Adrenal gland (tissue), 12 donors: ENCODE measurements around the gene PTPRN2. TPM values are rescaled to one million over a fixed set of nuclear protein-coding genes. Genes with fewer than 3 reads are reported as not detected.

Experiments used
- DNase-seq, 7 donors: peaks; one replicate each; pipeline ENCODE4 v3.0.0-alpha.2; 2019 to 2020
- H3K27ac ChIP-seq, 5 donors: fragments of 200-600 bp; sonication (generic) in 4 of 5; 1 replicate in 3 of 5; 2 replicates in 2 of 5; pipeline versions ENCODE4 v1.5.1 to v1.8.0; 2016 to 2020; ENCODE audit warnings: mild to moderate bottlenecking in 1 of 5
- H3K27me3 ChIP-seq: fragments of 200-600 bp; 2 replicates; pipeline ENCODE4 v1.8.0; 2021
- H3K36me3 ChIP-seq, 2 donors: fragments of 200-600 bp; replicated peaks in 1 of 2; 1 replicate in 1 of 2; 2 replicates in 1 of 2; pipeline versions ENCODE4 v1.5.1 to v1.8.0; 2018 to 2022
- H3K4me1 ChIP-seq, 2 donors: fragments of 200-600 bp; replicated peaks in 1 of 2; 1 replicate in 1 of 2; 2 replicates in 1 of 2; pipeline versions ENCODE4 v1.5.1 to v1.8.0; 2018 to 2021
- H3K4me3 ChIP-seq, 4 donors: fragments of 200-600 bp; sonication (generic) in 3 of 4; one replicate each; pipeline ENCODE4 v1.5.1; 2016 to 2018
- H3K9me3 ChIP-seq, 3 donors: fragments of 200-600 bp; sonication (generic) in 1 of 3; replicated peaks in 1 of 3; 1 replicate in 2 of 3; 2 replicates in 1 of 3; pipeline versions ENCODE4 v1.5.1 to v1.8.0; 2016 to 2021
- CTCF ChIP-seq, 6 experiments: fragments of 450-650 bp in 4 of 6; fragments of 200-600 bp in 2 of 6; sonication (generic) in 1 of 6; IDR thresholded peaks; 1 replicate in 5 of 6; 2 replicates in 1 of 6; pipeline versions ENCODE4 v1.5.1 to v1.8.0; 2016 to 2021; ENCODE audit warnings: antibody characterized with exemption in 6 of 6, mild to moderate bottlenecking in 2 of 6, moderate library complexity in 1 of 6
- POLR2A ChIP-seq, 2 donors: fragments of 450-650 bp; IDR thresholded peaks; one replicate each; pipeline ENCODE4 v1.6.1; 2017; ENCODE audit warnings: antibody characterized with exemption in 2 of 2, mild to moderate bottlenecking in 2 of 2, moderate library complexity in 1 of 2
- WGBS, 4 donors: extraction: QIAGEN DNeasy Blood & Tissue Kit in 2 of 4; methylation state at CpG; one replicate each; pipeline versions ENCODE4 v1.1.5 to v1.1.7; 2013 to 2017; 5-methylcytosine and 5-hydroxymethylcytosine counted together
- intact Hi-C, 2 donors: fragments of 100-400 bp; cut with DNase I; formaldehyde crosslinking; loops; one replicate each; pipeline versions ENCODE4 v1.14.1 to v1.15.0; 2022 to 2023
- polyA plus RNA-seq, 3 donors: library from polyadenylated mRNA; stranded (reverse); fragments of 200-250 nt in 2 of 3; fragments of 350-450 nt in 1 of 3; fragmentation: Illumina TruSeq in 1 of 3; extraction: RNeasy Lipid Tissue Mini Kit (QIAGEN cat#74804) in 1 of 3; gene quantifications; one replicate each; pipeline ENCODE4 v1.2.3, GENCODE V29; 2013 to 2014
- total RNA-seq, 9 donors: library from RNA; depleted of rRNA in 4 of 9; stranded (reverse); fragments of >200 nt in 4 of 9; fragments of 120-200 nt in 1 of 9; fragmentation: NEBNext Ultra II Directional in 1 of 9; extraction: Animal tissue kit (Norgen Biotek cat#: 25700) in 1 of 9; gene quantifications; one replicate each; pipeline versions ENCODE4 v1.1.0 to v1.2.4, GENCODE V29; 2013 to 2023
- donor health status: healthy with polysubstance abuse.
- donor health status: Bipolar disorder and iron deficiency.
- donor health status: DM: yes; HTN: yes; CAD: no.
- donor health status: DM: no; HTN: no; CAD: no.
- donor health status: DM: no; HTN: no; CAD: no.
- donor health status: DM: yes; HTN: yes; CAD: no.

PTPRN2 gene
- total and polyA plus RNA-seq, 12 donors, result 2.2 to 16.2 (median 3.4) TPM

GRCh38 chr7:157689269-157690057 lies 898.2 kb downstream of the PTPRN2 start:
- no peaks in the 10 kb centered on the region for H3K36me3 ChIP-seq
- peaks cover 0 to 9% of the 10 kb centered on the region in 2 donors for H3K4me1 ChIP-seq
- peak in 1 of 7 donors; percentile 4 for DNase-seq
- peak overlapping the region in 1 of 4 donors; percentile 41 for H3K4me3 ChIP-seq
- no peaks in the 10 kb centered on the region for H3K9me3 ChIP-seq
- H3K27ac ChIP-seq, result no peak overlapping the region
- WGBS, 4 donors, result 2 to 3% (median 2%) methylated on average over 23 to 59 of the region's 59 CpGs
- TF ChIP-seq CTCF (IDR thresholded peaks at IDR 0.05) (no peak), POLR2A (IDR thresholded peaks at IDR 0.05) (no peak)
- intact Hi-C loops, result no loop called here
- H3K27me3 ChIP-seq, result peaks cover 91% of the 10 kb centered on the region

- DNase-seq, result peak in 1 of 7 donors; percentile 11
- intact Hi-C loops, result no loop called here
Measured at GRCh38 chr7:157688533-157689268, 898.9 kb downstream of the PTPRN2 start.

GRCh38 chr7:157687845-157688532 lies 899.6 kb downstream of the PTPRN2 start:
- no peaks in the 10 kb centered on the region for H3K36me3 ChIP-seq
- peaks cover 92% of the 10 kb centered on the region for H3K27me3 ChIP-seq
- peaks cover 0 to 9% of the 10 kb centered on the region in 2 donors for H3K4me1 ChIP-seq
- no peak for DNase-seq
- intact Hi-C loops, result no loop called here
- whole genome bisulfite sequencing, 4 donors, result 17 to 30% (median 20%) methylated on average over 8 to 9 of the region's 9 CpGs
- H3K27ac ChIP-seq, result no peak overlapping the region
- no peak for TF ChIP-seq POLR2A (IDR thresholded peaks at IDR 0.05)
- no peak for TF ChIP-seq CTCF (IDR thresholded peaks at IDR 0.05)
- H3K9me3 ChIP-seq, result no peaks in the 10 kb centered on the region
- H3K4me3 ChIP-seq, result no peak overlapping the region

More at GRCh38 chr7:157688533-157689268, 898.9 kb downstream of the PTPRN2 start:
- Histone ChIP-seq H3K27me3 (peaks cover 91% of the 10 kb centered on the region), H3K9me3 (no peaks in the 10 kb centered on the region), H3K4me3 (no peak overlapping the region), H3K36me3 (no peaks in the 10 kb centered on the region), H3K4me1 (peaks cover 0 to 9% of the 10 kb centered on the region in 2 donors), H3K27ac (no peak overlapping the region)
- TF ChIP-seq CTCF (IDR thresholded peaks at IDR 0.05) (no peak), POLR2A (IDR thresholded peaks at IDR 0.05) (no peak)
- WGBS, 4 donors, result 2 to 17% (median 5%) methylated on average over 19 to 64 of the region's 64 CpGs

- no peak for DNase-seq
- peaks cover 0 to 9% of the 10 kb centered on the region in 2 donors for H3K4me1 ChIP-seq
Measured at GRCh38 chr7:157687158-157687557, 900.5 kb downstream of the PTPRN2 start.

More at GRCh38 chr7:157687158-157687557, 900.5 kb downstream of the PTPRN2 start:
- no peak overlapping the region for H3K4me3 ChIP-seq
- 23 to 37% (median 29%) methylated on average over 5 of the region's 5 CpGs for WGBS, 4 donors
- no peak for TF ChIP-seq CTCF (IDR thresholded peaks at IDR 0.05)
- no peak for TF ChIP-seq POLR2A (IDR thresholded peaks at IDR 0.05)
- peaks cover 93% of the 10 kb centered on the region for H3K27me3 ChIP-seq
- intact Hi-C loops, result no loop called here
- H3K36me3 ChIP-seq, result no peaks in the 10 kb centered on the region
- no peak overlapping the region for H3K27ac ChIP-seq
- no peaks in the 10 kb centered on the region for H3K9me3 ChIP-seq
